ENCODE data around the gene MRPL30. TPM values are rescaled to one million over a fixed set of nuclear protein-coding genes. Genes with fewer than 3 reads are reported as not detected.

Gene MRPL30
- polyA plus RNA-seq, 1 of the 3 experiments (the other 2 are of a cell fraction), result 14.9 TPM

- H3K79me2 ChIP-seq (ENCODE audit: insufficient read depth), result no peaks in the 10 kb centered on the region
- peaks cover 0 to 8% of the 10 kb centered on the region in 2 experiments; a peak in 2 of 4 replicates for H3K4me1 ChIP-seq (ENCODE audit: control insufficient read depth in 1 of 2, insufficient read depth in 2 of 2, low read depth in 1 of 2, low read length in 1 of 2)
- H3K9me2 ChIP-seq, result no peaks in the 10 kb centered on the region
- peak within 1 kb of the TSS; percentile 83 to 88 for H3K4me3 ChIP-seq (ENCODE audit: low read depth in 2 of 2, low read length in 1 of 2)
- peak within 1 kb of the TSS; percentile 68 for H3K9ac ChIP-seq
- peak within 1 kb of the TSS; percentile 83 for H3K4me2 ChIP-seq
- no peaks in the 10 kb centered on the region for H3K27me3 ChIP-seq (ENCODE audit: insufficient read depth)
- no peaks in the 10 kb centered on the region for H3K9me3 ChIP-seq
- no peaks in the 10 kb centered on the region for H3F3A ChIP-seq (replicated peaks; ENCODE audit: insufficient read depth)
- H2AFZ ChIP-seq (ENCODE audit: low read depth), result peak within 1 kb of the TSS; percentile 90
- WGBS (ENCODE audit: low lambda C conversion rate), result under 1% methylated on average over 44 of the region's 70 CpGs
- peaks cover 0 to 19% of the 10 kb centered on the region in 2 experiments for H3K36me3 ChIP-seq (replicated peaks in 1 of 2; ENCODE audit: control insufficient read depth in 1 of 2, insufficient read depth in 2 of 2, low read length in 1 of 2)
- CTCF ChIA-PET, result interaction anchor here (0.7 to 2.2 kb wide), 7 partner anchors 12 to 335 kb away, joined by 3 to 6 read pairs (median 4); partner anchors contain the start of genes EIF5B and REV1
- POLR2A ChIA-PET, result interaction anchor here (0.6 to 2.0 kb wide), 8 partner anchors 9 to 384 kb away, joined by 3 to 20 read pairs (median 4); partner anchors contain the start of genes C2orf15 and EIF5B
- H4K20me1 ChIP-seq (ENCODE audit: insufficient read depth), result no peaks in the 10 kb centered on the region
- H3K27ac ChIP-seq (ENCODE audit: low read depth in 2 of 2, low read length in 1 of 2), result peak within 1 kb of the TSS; percentile 78 to 80
- peak; percentile 98 for DNase-seq
- TF ChIP-seq PBX3 (IDR thresholded peaks at IDR 0.05), result no peak
- TF ChIP-seq IRF3 (IDR thresholded peaks at IDR 0.05; ENCODE audit: low read depth, low read length), result no peak
- TF ChIP-seq SIN3A (IDR thresholded peaks at IDR 0.05; ENCODE audit: borderline replicate concordance, low read depth, low read length), result peak; percentile 60
- no peak; the same call in 1 of the 2 replicates for TF ChIP-seq GATA2 (CRISPR knock-in tag; IDR thresholded peaks at IDR 0.05)
- TF ChIP-seq ZBTB33 (IDR thresholded peaks at IDR 0.05; ENCODE audit: borderline replicate concordance, low read depth), result peak; percentile 66
- TF ChIP-seq FOXJ3 (CRISPR knock-in tag; IDR thresholded peaks at IDR 0.05), result peak; percentile 76; the same call in 1 of the 2 replicates
- no peak for TF ChIP-seq RCOR1 (IDR thresholded peaks at IDR 0.05; ENCODE audit: low read length)
- peak; percentile 69 for TF ChIP-seq CHD2 (IDR thresholded peaks at IDR 0.05; ENCODE audit: low read length, partially characterized antibody)
- TF ChIP-seq EZH2phosphoT487 (IDR thresholded peaks at IDR 0.05; ENCODE audit: borderline replicate concordance, low read depth), result no peak
- TF ChIP-seq FOSL2 (IDR thresholded peaks at IDR 0.05; ENCODE audit: borderline replicate concordance, low read depth), result no peak; the same call in 1 of the 2 replicates
- no peak for TF ChIP-seq TEAD4 (IDR thresholded peaks at IDR 0.05; ENCODE audit: borderline replicate concordance, insufficient read depth)
- peak; percentile 41; the same call in 1 of the 2 replicates for TF ChIP-seq REST (IDR thresholded peaks at IDR 0.05; ENCODE audit: low read depth, low read length)
- TF ChIP-seq CTCF (IDR thresholded peaks at IDR 0.05), result peak; percentile 42
- TF ChIP-seq MAX (IDR thresholded peaks at IDR 0.05; ENCODE audit: low read depth), result peak; percentile 99
- peak; percentile 94 for TF ChIP-seq MXI1 (IDR thresholded peaks at IDR 0.05; ENCODE audit: low read depth, low read length)
- TF ChIP-seq NRF1 (IDR thresholded peaks at IDR 0.05; ENCODE audit: low read depth, low read length), result peak; percentile 53
- peak; percentile 90 for TF ChIP-seq GABPA (IDR thresholded peaks at IDR 0.05; ENCODE audit: low read depth)
- peak; percentile 48; the same call in 1 of the 2 replicates for TF ChIP-seq USF1 (IDR thresholded peaks at IDR 0.05; ENCODE audit: borderline replicate concordance, low read depth)
- TF ChIP-seq ELF1 (IDR thresholded peaks at IDR 0.05), result peak; percentile 70
Observed at GRCh38 chr2:99154643-99155536, 26.1 kb upstream of the MRPL30 start, which contains the start of the genes LIPT1 and TSGA10. TSS of gene LIPT1 (plus strand) at chr2:99154967. CDS start at chr2:99161958, 6,991 bp downstream. TSS of gene TSGA10 (minus strand) at chr2:99154942. CDS start at chr2:99109439, 45,503 bp downstream.

Measured in SK-N-SH (cell line).